Panc1 (cell line): ENCODE data around the gene NRG2. TPM values are rescaled to one million over a fixed set of nuclear protein-coding genes. Genes with fewer than 3 reads are reported as not detected.

ENCODE experiments used
- ATAC-seq: fragments of 200-7000 bp; cut with Tn5 transposase; 2 replicates; pipeline ENCODE4 v1.9.1; 2020; ENCODE audit warnings: mild to moderate bottlenecking, moderate library complexity
- BruUV-seq: library from RNA; stranded (reverse); fragments of 400-500 nt; replicated peaks from 2 replicates; lab custom pipeline; 2021; lab: Mats Ljungman, UMichigan
- CTCF ChIA-PET: fragments of 300-600 bp; sonication (Branson Sonifier 250); formaldehyde crosslinking; loops from one replicate; lab custom pipeline; 2022; ENCODE audit warnings: antibody characterized with exemption; lab: Charles Lee
- POLR2A ChIA-PET: fragments of 300-600 bp; sonication (Branson Sonifier 250); formaldehyde crosslinking; loops from one replicate; lab custom pipeline; 2022; ENCODE audit warnings: antibody characterized with exemption; lab: Charles Lee
- DNase-seq: peaks from one replicate; pipeline ENCODE4 v3.0.0-alpha.2; 2010; ENCODE audit warnings: low read depth, low spot score
- H3K27ac ChIP-seq: 2 replicates; pipeline ENCODE4 v1.5.1; 2011; ENCODE audit warnings: mild to moderate bottlenecking, low read length, inconsistent platforms
- H3K27me3 ChIP-seq: fragments of 200-500 bp; sonication (Bioruptor generic); 2 replicates; pipeline ENCODE4 v1.6.0; 2014; ENCODE audit warnings: low read length, inconsistent platforms; ENCODE audit not compliant: control insufficient read depth, insufficient read depth
- H3K36me3 ChIP-seq: fragments of 200-500 bp; sonication (Bioruptor generic); 2 replicates; pipeline ENCODE4 v1.5.1; 2014; ENCODE audit warnings: inconsistent platforms, mild to moderate bottlenecking, low read length, moderate library complexity; ENCODE audit not compliant: control insufficient read depth, insufficient read depth
- H3K4me1 ChIP-seq: 2 replicates; pipeline ENCODE4 v1.5.1; 2011; ENCODE audit warnings: inconsistent platforms, mild to moderate bottlenecking, low read length, moderate library complexity; ENCODE audit not compliant: control insufficient read depth, insufficient read depth
- H3K4me3 ChIP-seq, 2 experiments: 2 replicates each; pipeline ENCODE4 v1.5.1; 2011 to 2012; ENCODE audit warnings: low read depth in 2 of 2, low read length in 2 of 2, mild to moderate bottlenecking in 2 of 2, inconsistent platforms in 1 of 2, moderate library complexity in 1 of 2
- H3K9me3 ChIP-seq: fragments of 200-500 bp; sonication (Bioruptor generic); 2 replicates; pipeline ENCODE4 v1.5.1; 2014; ENCODE audit warnings: low read depth, mild to moderate bottlenecking, inconsistent platforms, low read length, moderate library complexity; ENCODE audit not compliant: control insufficient read depth, insufficient read depth
- POLR2AphosphoS5 ChIP-seq: IDR thresholded peaks from 2 replicates; pipeline ENCODE4 v1.6.1; 2012; ENCODE audit warnings: mild to moderate bottlenecking, low read depth, low read length, moderate library complexity
- SIN3A ChIP-seq: IDR thresholded peaks from 2 replicates; pipeline ENCODE4 v1.6.1; 2012; ENCODE audit warnings: low read depth, mild to moderate bottlenecking, low read length, moderate library complexity, borderline replicate concordance; ENCODE audit not compliant: insufficient read depth
- TCF7L2 ChIP-seq: IDR thresholded peaks from 2 replicates; pipeline ENCODE4 v1.6.1; 2011; ENCODE audit warnings: mild to moderate bottlenecking, low read depth, low read length, inconsistent platforms
- in situ Hi-C: cut with HindIII; loops from 2 replicates; pipeline ENCODE4 v1.10.0; 2016; ENCODE audit warnings: low sequenced_read_pairs, low pct_unique_long_range_greater_than_20kb
- intact Hi-C: fragments of 100-400 bp; cut with micrococcal nuclease; formaldehyde crosslinking; loops from one replicate; pipeline ENCODE4 v1.10.0; 2022; ENCODE audit not compliant: unreplicated experiment
- total RNA-seq: library from RNA; stranded (reverse); gene quantifications from one replicate; pipeline ENCODE4 v1.2.1, GENCODE V29; 2021; ENCODE audit not compliant: unreplicated experiment
- TF ChIP-seq, protein P1 (sequence below): fragments of 450-650 bp; IDR thresholded peaks from 2 replicates; pipeline ENCODE4 v1.5.1; 2017; ENCODE audit warnings: mild to moderate bottlenecking
- TF ChIP-seq, protein P2 (sequence below), 2 experiments: IDR thresholded peaks; 2 replicates each; pipeline ENCODE4 v1.6.1; 2011 to 2012; ENCODE audit warnings: low read depth in 2 of 2, control low read depth in 1 of 2, low read length in 1 of 2, mild to moderate bottlenecking in 1 of 2, moderate library complexity in 1 of 2; ENCODE audit not compliant: insufficient read depth in 1 of 2

Gene NRG2
- total RNA-seq, 1 experiment from 2014 or later, result 20.2 TPM

DNA sequence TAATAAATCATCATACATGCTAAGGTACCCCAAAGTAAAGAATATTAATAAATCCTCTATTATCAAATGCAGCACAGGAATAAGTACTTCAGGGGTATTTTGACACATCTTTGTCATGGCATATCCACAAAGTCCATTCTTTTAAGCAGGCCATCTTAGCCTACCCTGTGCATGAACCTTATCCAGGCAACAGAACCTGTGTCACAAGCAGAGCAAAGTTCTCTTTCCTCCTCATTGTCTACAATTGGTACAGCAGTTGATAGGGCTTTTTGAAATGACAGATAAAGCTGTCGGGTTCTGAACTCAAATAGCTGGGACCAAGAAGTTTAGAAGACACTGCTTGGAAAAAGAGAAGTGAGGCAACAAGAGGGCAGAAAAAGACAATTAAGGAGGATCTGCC, 40.0 kb upstream of the NRG2 start:
- no peaks in the 10 kb centered on the region for H3K36me3 ChIP-seq
- ChIA-PET CTCF (no interaction called here), POLR2A (no interaction called here)
- no peaks in the 10 kb centered on the region for H3K4me1 ChIP-seq
- no peak overlapping the region for H3K4me3 ChIP-seq
- H3K27me3 ChIP-seq, result peaks cover 5% of the 10 kb centered on the region; the same call in 1 of the 2 replicates
- in situ Hi-C loops, result no loop called here
- no peak for TF ChIP-seq POLR2AphosphoS5
- TF ChIP-seq TCF7L2, result no peak
- TF ChIP-seq, protein P1, sequence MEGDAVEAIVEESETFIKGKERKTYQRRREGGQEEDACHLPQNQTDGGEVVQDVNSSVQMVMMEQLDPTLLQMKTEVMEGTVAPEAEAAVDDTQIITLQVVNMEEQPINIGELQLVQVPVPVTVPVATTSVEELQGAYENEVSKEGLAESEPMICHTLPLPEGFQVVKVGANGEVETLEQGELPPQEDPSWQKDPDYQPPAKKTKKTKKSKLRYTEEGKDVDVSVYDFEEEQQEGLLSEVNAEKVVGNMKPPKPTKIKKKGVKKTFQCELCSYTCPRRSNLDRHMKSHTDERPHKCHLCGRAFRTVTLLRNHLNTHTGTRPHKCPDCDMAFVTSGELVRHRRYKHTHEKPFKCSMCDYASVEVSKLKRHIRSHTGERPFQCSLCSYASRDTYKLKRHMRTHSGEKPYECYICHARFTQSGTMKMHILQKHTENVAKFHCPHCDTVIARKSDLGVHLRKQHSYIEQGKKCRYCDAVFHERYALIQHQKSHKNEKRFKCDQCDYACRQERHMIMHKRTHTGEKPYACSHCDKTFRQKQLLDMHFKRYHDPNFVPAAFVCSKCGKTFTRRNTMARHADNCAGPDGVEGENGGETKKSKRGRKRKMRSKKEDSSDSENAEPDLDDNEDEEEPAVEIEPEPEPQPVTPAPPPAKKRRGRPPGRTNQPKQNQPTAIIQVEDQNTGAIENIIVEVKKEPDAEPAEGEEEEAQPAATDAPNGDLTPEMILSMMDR, result no peak
- TF ChIP-seq SIN3A, result no peak
- TF ChIP-seq, protein P2, sequence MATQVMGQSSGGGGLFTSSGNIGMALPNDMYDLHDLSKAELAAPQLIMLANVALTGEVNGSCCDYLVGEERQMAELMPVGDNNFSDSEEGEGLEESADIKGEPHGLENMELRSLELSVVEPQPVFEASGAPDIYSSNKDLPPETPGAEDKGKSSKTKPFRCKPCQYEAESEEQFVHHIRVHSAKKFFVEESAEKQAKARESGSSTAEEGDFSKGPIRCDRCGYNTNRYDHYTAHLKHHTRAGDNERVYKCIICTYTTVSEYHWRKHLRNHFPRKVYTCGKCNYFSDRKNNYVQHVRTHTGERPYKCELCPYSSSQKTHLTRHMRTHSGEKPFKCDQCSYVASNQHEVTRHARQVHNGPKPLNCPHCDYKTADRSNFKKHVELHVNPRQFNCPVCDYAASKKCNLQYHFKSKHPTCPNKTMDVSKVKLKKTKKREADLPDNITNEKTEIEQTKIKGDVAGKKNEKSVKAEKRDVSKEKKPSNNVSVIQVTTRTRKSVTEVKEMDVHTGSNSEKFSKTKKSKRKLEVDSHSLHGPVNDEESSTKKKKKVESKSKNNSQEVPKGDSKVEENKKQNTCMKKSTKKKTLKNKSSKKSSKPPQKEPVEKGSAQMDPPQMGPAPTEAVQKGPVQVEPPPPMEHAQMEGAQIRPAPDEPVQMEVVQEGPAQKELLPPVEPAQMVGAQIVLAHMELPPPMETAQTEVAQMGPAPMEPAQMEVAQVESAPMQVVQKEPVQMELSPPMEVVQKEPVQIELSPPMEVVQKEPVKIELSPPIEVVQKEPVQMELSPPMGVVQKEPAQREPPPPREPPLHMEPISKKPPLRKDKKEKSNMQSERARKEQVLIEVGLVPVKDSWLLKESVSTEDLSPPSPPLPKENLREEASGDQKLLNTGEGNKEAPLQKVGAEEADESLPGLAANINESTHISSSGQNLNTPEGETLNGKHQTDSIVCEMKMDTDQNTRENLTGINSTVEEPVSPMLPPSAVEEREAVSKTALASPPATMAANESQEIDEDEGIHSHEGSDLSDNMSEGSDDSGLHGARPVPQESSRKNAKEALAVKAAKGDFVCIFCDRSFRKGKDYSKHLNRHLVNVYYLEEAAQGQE (IDR thresholded peaks at IDR 0.05; ENCODE audit: insufficient read depth in 1 of 2, low read depth in 2 of 2, low read length in 1 of 2), result no peak
- ATAC-seq, result no peak
- no TSS peak for BruUV-seq
- intact Hi-C loops, result no loop called here
- no peak overlapping the region for H3K27ac ChIP-seq
- DNase-seq, result no peak
- H3K9me3 ChIP-seq, result no peaks in the 10 kb centered on the region

DNA sequence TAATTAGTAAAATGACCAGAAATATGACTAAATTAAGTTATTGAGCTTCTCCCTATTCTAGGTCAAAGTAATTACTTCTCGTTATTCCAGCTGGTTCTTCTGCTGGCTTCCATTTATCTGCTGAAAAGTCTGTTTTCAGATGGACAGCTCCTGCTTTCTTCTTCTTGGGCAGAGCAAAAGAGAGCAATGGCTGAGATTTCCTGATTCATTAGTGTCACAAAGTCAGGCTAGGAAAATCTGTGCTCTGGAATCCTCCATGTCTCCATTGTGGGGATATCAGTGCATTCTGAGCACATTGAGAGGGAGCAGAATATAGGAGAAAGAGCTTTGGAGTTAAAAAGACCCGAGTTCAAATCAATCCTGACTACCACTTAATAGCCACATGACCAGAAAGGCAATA, 33.7 kb upstream of the NRG2 start:
- H3K4me1 ChIP-seq, result no peaks in the 10 kb centered on the region
- ATAC-seq, result no peak
- H3K27me3 ChIP-seq, result no peaks in the 10 kb centered on the region
- no peak for DNase-seq
- no peak overlapping the region for H3K27ac ChIP-seq
- in situ Hi-C loops (no loop called here), intact Hi-C loops (no loop called here)
- no peaks in the 10 kb centered on the region for H3K9me3 ChIP-seq
- ChIA-PET CTCF (interaction anchor here (0.7 kb wide), 1 partner anchor 8 kb away, joined by 3 read pairs; no protein-coding TSS in a partner anchor), POLR2A (no interaction called here)
- TF ChIP-seq, protein P1, result no peak
- TF ChIP-seq SIN3A, result no peak
- TF ChIP-seq TCF7L2, result no peak
- TF ChIP-seq POLR2AphosphoS5, result no peak
- TF ChIP-seq, protein P2 (IDR thresholded peaks at IDR 0.05; ENCODE audit: insufficient read depth in 1 of 2, low read depth in 2 of 2, low read length in 1 of 2), result no peak
- H3K36me3 ChIP-seq, result no peaks in the 10 kb centered on the region
- H3K4me3 ChIP-seq, result no peak overlapping the region
- BruUV-seq, result no TSS peak
